Smooth muscle cell (in vitro differentiated cells): Measurements from ENCODE around the gene LRP5. TPM values are rescaled to one million over a fixed set of nuclear protein-coding genes. Genes with fewer than 3 reads are reported as not detected.

Source experiments
- DNase-seq: peaks from one replicate; lab custom pipeline; 2025; ENCODE audit not compliant: unreplicated experiment; lab: John Stamatoyannopoulos, UW
- H2AFZ ChIP-seq: fragments of 200-600 bp; sonication (generic); 2 replicates; pipeline ENCODE4 v1.6.0; 2016; ENCODE audit warnings: antibody characterized with exemption, low read depth, mild to moderate bottlenecking
- H3F3A ChIP-seq: fragments of 200-600 bp; sonication (generic); 2 replicates; pipeline ENCODE4 v1.6.0; 2017; ENCODE audit warnings: antibody characterized with exemption, low read depth
- H3K27ac ChIP-seq: fragments of 200-600 bp; sonication (generic); 2 replicates; pipeline ENCODE4 v1.5.1; 2016; ENCODE audit warnings: low read depth, mild to moderate bottlenecking
- H3K27me3 ChIP-seq: fragments of 200-600 bp; sonication (generic); 2 replicates; pipeline ENCODE4 v1.6.1; 2016; ENCODE audit warnings: low read depth, mild to moderate bottlenecking
- H3K36me3 ChIP-seq: fragments of 200-600 bp; sonication (generic); 2 replicates; pipeline ENCODE4 v1.5.1; 2016; ENCODE audit warnings: low read depth
- H3K4me1 ChIP-seq: fragments of 200-600 bp; sonication (generic); 2 replicates; pipeline ENCODE4 v1.5.1; 2016; ENCODE audit warnings: low read depth
- H3K4me2 ChIP-seq: fragments of 200-600 bp; sonication (generic); 2 replicates; pipeline ENCODE4 v1.6.0; 2016; ENCODE audit warnings: mild to moderate bottlenecking
- H3K4me3 ChIP-seq: fragments of 200-600 bp; sonication (generic); 2 replicates; pipeline ENCODE4 v1.5.1; 2016; ENCODE audit warnings: mild to moderate bottlenecking
- H3K79me2 ChIP-seq: fragments of 200-600 bp; sonication (generic); 2 replicates; pipeline ENCODE4 v1.6.0; 2016; ENCODE audit warnings: low read depth, mild to moderate bottlenecking
- H3K9ac ChIP-seq: fragments of 200-600 bp; sonication (generic); 2 replicates; pipeline ENCODE4 v1.6.0; 2016; ENCODE audit warnings: low read depth
- H3K9me3 ChIP-seq: fragments of 200-600 bp; sonication (generic); replicated peaks from 2 replicates; pipeline ENCODE4 v1.5.1; 2016; ENCODE audit warnings: low read depth
- H4K20me1 ChIP-seq: fragments of 200-600 bp; sonication (generic); 2 replicates; pipeline ENCODE4 v1.6.0; 2016; ENCODE audit warnings: low read depth
- CTCF ChIP-seq: fragments of 200-600 bp; sonication (generic); IDR thresholded peaks from 2 replicates; pipeline ENCODE4 v1.5.1; 2017; ENCODE audit warnings: borderline replicate concordance, mild to moderate bottlenecking, antibody characterized with exemption; ENCODE audit not compliant: insufficient read depth, poor library complexity, severe bottlenecking
- WGBS: methylation state at CpG from one replicate; pipeline ENCODE4 v1.1.7; 2016; ENCODE audit warnings: low lambda C conversion rate; 5-methylcytosine and 5-hydroxymethylcytosine counted together
- polyA plus RNA-seq: library from polyadenylated mRNA; unstranded; fragments of >200 nt; fragmentation: Nextera tagmentation; extraction: Ambion mirVana; gene quantifications from 2 replicates; pipeline ENCODE4 v1.2.1, GENCODE V29; 2016
- total RNA-seq: library from RNA; depleted of rRNA; stranded (reverse); fragments of >200 nt; gene quantifications from 2 replicates; pipeline ENCODE4 v1.2.3, GENCODE V29; 2014

LRP5 gene
- total and polyA plus RNA-seq, 2 experiments from 2014 or later: 16.1 to 26.6 TPM

GRCh38 chr11:68324695-68325094, 12.3 kb downstream of the LRP5 start:
- H4K20me1 ChIP-seq: peaks cover 81% of the 10 kb centered on the region
- no peak for TF ChIP-seq CTCF
- no peaks in the 10 kb centered on the region for H3K9me3 ChIP-seq
- peaks cover 10% of the 10 kb centered on the region for H3F3A ChIP-seq
- no peak overlapping the region for H3K9ac ChIP-seq
- WGBS: 96% methylated on average over 9 of the region's 10 CpGs
- no peaks in the 10 kb centered on the region for H3K27me3 ChIP-seq
- H3K4me3 ChIP-seq: no peak overlapping the region
- no peak overlapping the region for H3K4me2 ChIP-seq
- H3K36me3 ChIP-seq: no peaks in the 10 kb centered on the region
- H3K27ac ChIP-seq: no peak overlapping the region
- H2AFZ ChIP-seq: no peak overlapping the region
- peaks cover 86% of the 10 kb centered on the region for H3K79me2 ChIP-seq
- no peak for DNase-seq
- H3K4me1 ChIP-seq: peaks cover 22% of the 10 kb centered on the region

- H3K79me2 ChIP-seq: peaks cover 79% of the 10 kb centered on the region
- H3K36me3 ChIP-seq: no peaks in the 10 kb centered on the region
- no peak overlapping the region for H3K4me3 ChIP-seq
- H3K27me3 ChIP-seq: no peaks in the 10 kb centered on the region
- no peak for DNase-seq
- no peaks in the 10 kb centered on the region for H3K9me3 ChIP-seq
- H4K20me1 ChIP-seq: peaks cover 79% of the 10 kb centered on the region
- H3K4me2 ChIP-seq: no peak overlapping the region
- no peak overlapping the region for H3K27ac ChIP-seq
- no peak overlapping the region for H3K9ac ChIP-seq
- H2AFZ ChIP-seq: no peak overlapping the region
- no peak for TF ChIP-seq CTCF
- 94% methylated on average over 18 of the region's 18 CpGs for WGBS
- H3F3A ChIP-seq: peaks cover 10% of the 10 kb centered on the region
- H3K4me1 ChIP-seq: peaks cover 28% of the 10 kb centered on the region
These were observed 13.0 kb downstream of the LRP5 start for GRCh38 chr11:68325183-68325906.

GRCh38 chr11:68325907-68326220, 13.5 kb downstream of the LRP5 start:
- Histone ChIP-seq H3K79me2 (peaks cover 78% of the 10 kb centered on the region), H3F3A (peaks cover 10% of the 10 kb centered on the region), H3K4me1 (peaks cover 32% of the 10 kb centered on the region), H3K9ac (no peak overlapping the region), H3K9me3 (no peaks in the 10 kb centered on the region), H3K36me3 (no peaks in the 10 kb centered on the region), H3K27me3 (no peaks in the 10 kb centered on the region), H3K27ac (no peak overlapping the region), H4K20me1 (peaks cover 79% of the 10 kb centered on the region), H3K4me3 (no peak overlapping the region), H3K4me2 (no peak overlapping the region), H2AFZ (no peak overlapping the region)
- DNase-seq: no peak
- no peak for TF ChIP-seq CTCF
- 95% methylated on average over 13 of the region's 13 CpGs for WGBS
